GM18526 (cell line): ENCODE measurements around the gene DDIT3.

Source experiments
- POLR2A ChIP-seq: IDR thresholded peaks from 3 replicates; pipeline ENCODE4 v1.6.1; 2011; ENCODE audit not compliant: insufficient read length; ENCODE audit errors: extremely low read depth

Gene DDIT3

DNA sequence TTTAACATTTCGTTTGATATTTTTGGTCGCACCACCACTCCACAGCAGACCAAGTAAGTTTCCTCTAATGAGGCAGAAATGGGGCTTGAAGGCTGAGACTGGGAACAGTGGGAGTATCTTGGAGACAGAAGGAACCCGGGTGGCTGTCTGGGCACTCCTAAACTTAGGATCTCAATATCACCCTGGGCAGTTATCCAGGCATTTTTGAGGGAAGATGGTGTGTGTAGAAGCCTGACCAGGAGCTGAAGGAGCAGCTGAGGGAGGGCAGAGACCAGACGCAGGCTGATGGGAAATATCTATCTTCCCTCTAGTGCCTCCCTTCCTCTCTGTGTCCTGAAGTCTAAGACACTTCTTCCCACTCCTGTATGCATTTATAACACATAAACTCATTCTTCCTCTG, 21.7 kb downstream of the DDIT3 start:
- TF ChIP-seq POLR2A = no peak

DNA sequence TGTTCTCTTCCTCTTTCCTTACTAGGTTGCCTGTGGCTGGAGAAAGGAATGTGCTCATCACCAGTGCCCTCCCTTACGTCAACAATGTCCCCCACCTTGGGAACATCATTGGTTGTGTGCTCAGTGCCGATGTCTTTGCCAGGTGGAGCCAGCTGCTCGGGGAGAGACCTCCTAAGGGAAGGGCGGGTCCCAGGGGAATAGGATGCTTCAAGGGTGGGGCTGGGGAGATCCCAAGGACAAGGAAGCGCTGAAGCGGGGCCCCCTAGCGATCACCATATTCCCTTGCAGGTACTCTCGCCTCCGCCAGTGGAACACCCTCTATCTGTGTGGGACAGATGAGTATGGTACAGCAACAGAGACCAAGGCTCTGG, 22.2 kb downstream of the DDIT3 start:
- TF ChIP-seq POLR2A = no peak

DNA sequence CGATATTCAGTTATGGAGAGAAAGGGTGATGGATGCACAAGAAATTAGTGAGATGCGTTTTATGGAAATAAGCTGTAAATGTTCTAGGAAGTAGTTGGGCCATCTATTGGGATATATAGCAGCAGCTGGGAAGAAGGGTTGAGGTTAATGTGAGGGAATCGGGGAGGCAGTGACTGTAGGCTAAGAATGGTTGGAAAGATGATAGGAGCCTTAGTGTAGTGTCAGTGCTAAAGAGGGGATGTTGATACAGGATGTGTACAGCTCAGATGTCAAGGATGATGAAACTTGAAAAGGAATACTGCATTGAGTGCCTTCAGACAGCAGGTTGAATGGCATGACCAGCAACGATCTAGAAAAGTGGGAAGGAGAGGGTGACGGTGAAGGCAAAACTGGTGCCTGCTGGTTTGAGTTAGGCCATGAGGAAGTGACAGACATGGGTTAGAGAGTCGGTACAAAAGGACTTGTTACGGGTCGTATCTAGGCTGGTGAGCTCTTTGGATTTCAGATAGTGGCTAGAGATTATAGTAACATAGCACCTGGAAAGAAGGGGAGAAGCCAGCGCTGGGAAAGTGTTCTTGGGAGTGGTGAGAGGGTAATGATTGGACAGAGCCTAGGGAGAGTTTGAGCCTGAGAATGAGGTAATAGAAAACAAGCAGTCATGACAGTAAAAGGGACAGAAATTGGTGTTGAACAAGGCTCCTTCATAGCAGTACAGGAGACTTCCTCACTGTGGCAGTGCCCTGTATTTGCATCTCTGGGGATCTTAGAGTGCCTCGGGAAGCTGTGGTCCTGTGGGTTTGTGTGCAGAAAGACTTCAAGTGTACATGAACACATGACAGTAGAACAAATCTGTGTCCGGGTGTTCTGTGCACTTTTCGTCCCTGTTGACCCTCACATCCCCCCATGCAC, 22.8 kb downstream of the DDIT3 start:
- no peak for TF ChIP-seq POLR2A

DNA sequence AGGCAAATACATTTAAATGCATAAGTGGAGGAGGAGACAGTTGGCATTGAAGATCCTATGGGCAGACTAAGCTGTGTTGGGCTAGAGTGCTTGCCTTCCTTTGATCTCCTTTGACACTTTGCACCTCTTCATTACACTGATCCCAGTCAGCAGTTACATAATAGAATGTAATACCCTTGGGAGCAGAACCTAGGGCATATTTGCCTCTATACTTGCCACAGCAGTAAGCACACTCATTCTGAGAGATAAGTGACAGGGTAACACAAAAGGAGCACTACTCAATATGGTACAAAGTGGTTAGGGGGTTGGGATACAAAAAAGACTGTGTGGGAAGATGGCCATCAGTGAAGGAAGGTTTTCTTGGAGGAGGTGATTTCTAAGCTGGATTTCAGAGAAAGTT, 23.5 kb downstream of the DDIT3 start:
- no peak for TF ChIP-seq POLR2A

DNA sequence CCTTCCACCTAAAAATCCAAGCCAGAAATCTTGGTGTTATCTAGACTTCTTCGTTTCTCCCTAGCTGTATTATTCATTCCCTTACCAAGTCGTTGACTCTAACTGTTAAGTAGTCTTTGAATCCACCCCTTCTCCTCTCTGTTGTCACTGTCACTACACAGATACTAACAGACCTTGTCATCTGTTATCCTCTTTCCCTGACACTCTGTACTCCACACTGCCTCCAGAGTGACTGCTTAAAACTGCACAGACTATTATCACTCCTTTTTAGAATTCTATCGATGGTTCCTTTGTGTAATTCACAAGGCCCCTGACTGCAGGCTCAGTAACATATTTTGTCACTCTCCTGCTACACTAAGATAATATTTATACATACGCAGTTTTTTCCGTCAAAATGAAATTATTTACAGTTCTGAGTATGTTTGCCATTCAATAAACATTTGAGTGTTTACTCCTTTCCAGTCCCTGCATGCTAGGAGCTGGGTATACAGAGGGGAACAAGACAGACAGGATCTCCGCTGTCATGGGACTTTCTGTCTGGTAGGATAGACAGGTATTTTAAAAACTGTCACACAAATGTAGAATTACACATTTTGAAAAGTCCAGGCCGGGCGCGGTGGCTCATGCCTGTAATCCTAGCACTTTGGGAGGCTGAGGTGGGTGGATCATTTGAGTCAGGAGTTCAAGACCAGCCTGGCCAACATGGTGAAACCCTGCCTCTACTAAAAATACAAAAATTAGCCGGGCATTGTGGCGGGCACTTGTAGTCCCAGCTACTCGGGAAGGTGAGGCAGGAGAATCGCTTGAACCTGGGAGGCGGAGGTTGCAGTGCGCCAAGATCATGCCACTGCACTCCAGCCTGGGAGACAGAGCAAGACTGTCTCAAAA, 28.7 kb downstream of the DDIT3 start:
- TF ChIP-seq POLR2A = no peak

DNA sequence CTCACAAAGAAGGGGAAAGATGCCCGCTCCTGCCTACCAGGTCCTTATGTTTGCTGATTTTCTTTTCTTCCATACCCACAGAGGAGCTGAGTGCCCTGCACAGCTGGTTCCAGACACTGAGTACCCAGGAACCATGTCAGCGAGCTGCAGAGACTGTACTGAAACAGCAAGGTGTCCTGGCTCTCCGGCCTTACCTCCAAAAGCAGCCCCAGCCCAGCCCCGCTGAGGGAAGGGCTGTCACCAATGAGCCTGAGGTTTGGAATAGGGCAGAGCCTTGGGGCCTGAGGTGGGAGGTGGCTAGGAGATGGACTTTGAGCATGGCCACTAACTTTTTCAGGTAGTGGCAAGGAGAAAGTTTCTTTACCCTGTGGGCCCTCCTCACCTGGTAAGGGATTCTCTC, 30.2 kb downstream of the DDIT3 start:
- no peak for TF ChIP-seq POLR2A

DNA sequence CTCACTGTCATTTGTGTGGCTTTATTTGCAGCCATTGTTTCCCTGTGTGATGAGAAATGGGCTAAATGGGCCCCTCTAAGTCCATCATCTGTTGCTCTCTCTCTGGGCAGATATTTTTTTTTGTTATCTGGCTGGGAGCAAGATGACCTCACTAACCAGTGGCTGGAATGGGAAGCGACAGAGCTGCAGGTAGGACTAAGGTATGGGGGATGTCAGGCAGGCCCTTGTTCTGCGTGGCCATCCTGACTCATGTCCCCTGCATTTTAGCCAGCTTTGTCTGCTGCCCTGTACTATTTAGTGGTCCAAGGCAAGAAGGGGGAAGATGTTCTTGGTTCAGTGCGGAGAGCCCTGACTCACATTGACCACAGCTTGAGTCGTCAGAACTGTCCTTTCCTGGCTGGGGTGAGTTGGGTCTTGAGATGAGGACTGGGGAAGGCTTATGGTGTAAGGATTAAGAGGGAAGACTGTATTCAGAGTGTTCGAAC, 31.1 kb downstream of the DDIT3 start:
- no peak for TF ChIP-seq POLR2A

DNA sequence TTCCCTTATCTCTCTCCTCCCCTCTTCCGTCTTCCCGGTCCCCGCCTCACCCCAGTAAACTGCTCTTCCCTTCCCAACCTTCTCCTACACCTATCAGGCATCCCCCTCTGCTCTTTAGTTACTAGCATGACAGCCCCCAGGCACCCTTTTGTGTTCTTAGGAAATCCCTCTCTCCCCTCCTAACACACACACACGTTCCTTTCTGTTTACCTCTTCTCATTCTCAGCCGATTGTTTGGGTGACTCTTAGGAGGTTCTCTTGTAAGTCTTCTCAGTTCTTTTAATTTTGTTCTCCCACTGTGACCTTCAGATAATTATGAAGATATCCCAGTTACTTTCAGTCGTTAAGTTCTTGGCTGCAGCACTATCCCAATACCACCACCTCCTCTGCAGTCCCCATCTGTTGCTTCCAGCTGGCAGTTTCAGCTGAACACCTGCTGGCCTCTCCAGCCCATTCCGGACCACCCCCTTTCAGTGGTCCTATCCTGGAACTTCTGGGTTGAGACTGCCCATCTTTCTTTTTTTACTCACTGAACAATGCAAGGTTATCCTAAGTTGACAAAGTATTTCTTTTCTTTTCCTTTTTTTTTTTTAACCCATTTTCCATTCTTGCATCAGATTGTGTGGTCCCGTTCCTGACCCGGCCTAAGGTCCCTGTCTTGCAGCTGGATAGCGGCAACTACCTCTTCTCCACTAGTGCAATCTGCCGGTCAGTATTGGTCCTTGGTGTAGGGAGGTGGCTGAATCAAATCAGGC, 31.7 kb downstream of the DDIT3 start:
- TF ChIP-seq POLR2A = no peak

DNA sequence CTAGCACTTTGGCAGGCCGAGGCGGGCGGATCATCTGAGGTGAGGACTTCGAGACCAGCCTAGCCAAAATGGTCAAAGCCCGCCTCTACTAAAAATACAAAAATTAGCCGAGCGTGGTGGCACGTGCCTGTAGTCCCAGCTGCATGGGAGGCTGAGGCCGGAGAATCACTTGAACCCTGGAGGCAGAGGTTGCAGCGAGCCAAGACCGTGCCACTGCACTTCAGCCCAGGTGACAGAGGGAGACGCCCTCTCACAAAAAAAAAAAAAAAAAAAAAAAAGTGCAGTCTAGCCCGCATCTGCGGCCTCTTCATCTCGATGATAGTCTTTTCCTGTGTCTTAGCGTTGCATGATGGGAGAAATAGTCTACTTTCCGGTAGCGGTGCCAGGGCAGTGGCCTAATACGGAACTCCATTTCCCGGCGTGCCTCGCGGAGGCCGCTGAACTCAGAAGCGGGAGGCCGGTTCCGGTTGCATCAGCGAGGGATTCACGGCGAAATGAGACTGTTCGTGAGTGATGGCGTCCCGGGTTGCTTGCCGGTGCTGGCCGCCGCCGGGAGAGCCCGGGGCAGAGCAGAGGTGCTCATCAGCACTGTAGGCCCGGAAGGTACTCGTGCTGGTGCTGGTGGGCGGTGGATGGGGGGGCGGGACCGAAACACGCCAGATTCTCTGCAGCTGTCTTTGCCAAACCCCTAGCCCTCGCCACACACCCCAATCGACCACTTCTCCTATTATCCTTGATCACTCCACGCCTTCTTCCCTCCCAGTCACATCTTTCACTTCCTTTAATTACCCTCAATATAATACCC, 32.5 kb downstream of the DDIT3 start, which contains the start of gene MARS1:
Gene MARS1, plus strand, starts transcription at position 472 of the 805 bp plus-strand sequence. Its CDS starts 23 bp downstream, at position 495.
- peak; percentile 80 for TF ChIP-seq POLR2A

DNA sequence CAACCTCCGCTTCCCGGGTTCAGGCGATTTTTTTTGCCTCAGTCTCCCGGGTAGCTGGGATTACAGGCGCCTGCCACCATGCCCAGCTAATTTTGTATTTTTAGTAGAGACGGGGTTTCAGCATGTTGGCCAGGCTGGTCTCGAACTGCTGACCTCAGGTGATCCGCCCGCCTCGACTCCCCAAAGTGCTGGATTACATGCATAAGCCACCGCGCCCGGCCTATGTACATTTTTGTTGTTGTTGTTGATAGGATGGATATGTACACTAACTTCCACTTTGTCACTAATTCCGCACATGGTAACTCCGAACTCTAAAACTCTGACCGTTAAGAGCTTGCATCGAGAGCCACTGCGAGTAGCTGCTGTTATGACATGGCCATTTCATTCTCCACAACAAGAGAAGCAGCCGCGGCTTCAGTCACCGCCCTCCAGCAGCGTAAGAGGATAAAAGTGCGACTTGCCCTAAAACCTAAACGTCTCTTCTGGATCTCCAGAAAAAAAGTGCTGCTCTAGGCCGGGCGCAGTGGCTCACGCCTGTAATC, 33.2 kb downstream of the DDIT3 start:
- TF ChIP-seq POLR2A = no peak

DNA sequence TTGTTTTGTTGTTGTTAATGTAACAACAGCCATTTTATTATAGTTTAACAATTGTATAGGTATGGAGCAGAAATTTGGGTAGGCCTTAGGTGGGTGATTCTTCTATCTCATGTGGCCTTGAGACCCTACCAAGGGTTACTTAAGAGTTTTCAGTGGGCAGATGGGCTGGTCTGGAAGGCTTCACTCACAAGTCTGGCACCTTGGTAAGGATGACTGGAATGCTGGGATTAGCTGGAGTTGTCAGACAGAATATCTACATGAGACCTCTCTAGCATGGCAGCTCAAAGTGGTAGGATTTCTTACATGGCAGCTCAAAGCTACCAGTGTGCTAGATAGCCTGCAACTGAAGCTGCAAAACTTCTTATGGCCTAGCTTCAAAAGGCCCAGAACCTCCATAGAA, 34.6 kb downstream of the DDIT3 start:
- no peak for TF ChIP-seq POLR2A

DNA sequence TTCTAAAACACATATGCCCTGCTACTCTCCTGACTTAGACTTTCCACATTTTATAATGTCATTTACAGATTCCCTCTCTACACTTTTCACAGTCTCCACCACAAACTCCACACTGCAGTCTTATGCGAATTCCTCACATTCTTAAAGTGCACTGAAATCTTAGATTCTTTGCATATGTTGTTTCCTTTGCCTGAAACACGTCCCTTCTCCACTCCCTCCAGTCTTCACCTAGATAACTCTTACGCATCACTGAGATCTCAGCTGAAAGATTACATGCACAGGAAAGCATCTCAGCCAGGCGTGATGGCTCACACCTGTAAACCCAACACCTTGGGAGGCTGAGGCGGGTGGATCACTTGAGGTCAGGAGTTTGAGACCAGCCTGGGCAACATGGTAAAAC, 36.8 kb downstream of the DDIT3 start:
- no peak for TF ChIP-seq POLR2A

DNA sequence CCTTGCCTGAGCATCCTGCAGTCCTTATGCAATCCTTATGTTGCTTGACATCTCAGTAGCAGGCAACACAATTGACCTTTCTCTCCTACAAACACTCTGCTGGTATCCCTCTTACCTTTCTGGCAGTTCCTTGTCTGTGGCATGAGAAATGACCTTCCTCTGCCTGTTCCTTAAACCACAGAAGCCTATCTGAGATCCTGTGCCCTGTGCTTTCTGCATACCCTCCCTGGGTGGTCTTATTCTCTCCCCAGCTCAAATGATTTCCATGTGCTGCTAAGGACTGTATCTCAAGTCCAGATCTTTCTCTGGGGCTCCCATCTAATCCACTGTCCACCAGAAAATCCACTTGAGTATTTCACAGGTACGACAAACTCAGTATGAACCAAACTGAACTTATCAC, 38.6 kb downstream of the DDIT3 start:
- no peak for TF ChIP-seq POLR2A
